Esophagus muscularis mucosa (tissue), 4 donors: ENCODE results near the gene MBD6. TPM values are rescaled to one million over a fixed set of nuclear protein-coding genes. Genes with fewer than 3 reads are reported as not detected.
"Not testable (repeated sequence)": the region's sequence is repeated elsewhere in the genome, so short reads cannot be mapped to it uniquely, and the experiment has no call there.

ENCODE experiments used
- DNase-seq: peaks from one replicate; pipeline ENCODE4 v3.0.0-alpha.2; 2017; ENCODE audit errors: extremely low spot score
- H3K27ac ChIP-seq, 4 donors: fragments of 200-600 bp; sonication (generic); replicated peaks in 1 of 4; 1 replicate in 3 of 4; 2 replicates in 1 of 4; pipeline ENCODE4 v1.5.1; 2016 to 2019; ENCODE audit warnings: mild to moderate bottlenecking in 1 of 4
- H3K27me3 ChIP-seq, 4 donors: fragments of 200-600 bp; sonication (generic); one replicate each; pipeline versions ENCODE4 v1.5.1 to v1.6.0; 2016 to 2019
- H3K36me3 ChIP-seq, 4 donors: fragments of 200-600 bp; sonication (generic); one replicate each; pipeline ENCODE4 v1.5.1; 2016 to 2019
- H3K4me1 ChIP-seq, 4 donors: fragments of 200-600 bp; sonication (generic); one replicate each; pipeline ENCODE4 v1.5.1; 2016 to 2019
- H3K4me3 ChIP-seq, 4 donors: fragments of 200-600 bp; sonication (generic); 1 replicate in 2 of 4; 2 replicates in 2 of 4; pipeline ENCODE4 v1.5.1; 2016 to 2019; ENCODE audit warnings: mild to moderate bottlenecking in 4 of 4, moderate library complexity in 1 of 4
- H3K9me3 ChIP-seq, 4 donors: fragments of 200-600 bp; sonication (generic); 1 replicate in 3 of 4; 2 replicates in 1 of 4; pipeline ENCODE4 v1.5.1; 2016 to 2019
- CTCF ChIP-seq, 3 experiments: fragments of 200-600 bp in 2 of 3; fragments of 450-650 bp in 1 of 3; sonication (generic) in 2 of 3; IDR thresholded peaks; one replicate each; pipeline ENCODE4 v1.5.1; 2017 to 2019; ENCODE audit warnings: antibody characterized with exemption in 3 of 3, mild to moderate bottlenecking in 2 of 3, moderate library complexity in 1 of 3
- EP300 ChIP-seq: sonication (generic); formaldehyde crosslinking; IDR thresholded peaks from one replicate; pipeline ENCODE4 v1.6.1; 2017; ENCODE audit warnings: antibody characterized with exemption
- POLR2A ChIP-seq: fragments of 450-650 bp; IDR thresholded peaks from one replicate; pipeline ENCODE4 v1.6.1; 2017; ENCODE audit warnings: antibody characterized with exemption, moderate library complexity, mild to moderate bottlenecking, low read depth
- POLR2AphosphoS5 ChIP-seq, 2 donors: sonication (generic); formaldehyde crosslinking; IDR thresholded peaks; one replicate each; pipeline ENCODE4 v1.6.1; 2017; ENCODE audit warnings: antibody characterized with exemption in 2 of 2
- WGBS: methylation state at CpG from one replicate; pipeline ENCODE4 v1.1.5; 2018; 5-methylcytosine and 5-hydroxymethylcytosine counted together
- intact Hi-C: fragments of 100-400 bp; cut with DNase I; formaldehyde crosslinking; loops from one replicate; pipeline ENCODE4 v1.15.1; 2023
- total RNA-seq, 4 donors: library from RNA; depleted of rRNA; stranded (reverse); fragments of >200 nt; gene quantifications; one replicate each; pipeline versions ENCODE4 v1.1.0 to v1.2.1, GENCODE V29; 2016

MBD6 gene
- total RNA-seq, 4 donors from 2014 or later: 13.8 to 19.9 (median 16.9) TPM

DNA sequence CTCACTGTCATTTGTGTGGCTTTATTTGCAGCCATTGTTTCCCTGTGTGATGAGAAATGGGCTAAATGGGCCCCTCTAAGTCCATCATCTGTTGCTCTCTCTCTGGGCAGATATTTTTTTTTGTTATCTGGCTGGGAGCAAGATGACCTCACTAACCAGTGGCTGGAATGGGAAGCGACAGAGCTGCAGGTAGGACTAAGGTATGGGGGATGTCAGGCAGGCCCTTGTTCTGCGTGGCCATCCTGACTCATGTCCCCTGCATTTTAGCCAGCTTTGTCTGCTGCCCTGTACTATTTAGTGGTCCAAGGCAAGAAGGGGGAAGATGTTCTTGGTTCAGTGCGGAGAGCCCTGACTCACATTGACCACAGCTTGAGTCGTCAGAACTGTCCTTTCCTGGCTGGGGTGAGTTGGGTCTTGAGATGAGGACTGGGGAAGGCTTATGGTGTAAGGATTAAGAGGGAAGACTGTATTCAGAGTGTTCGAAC is 33.4 kb upstream of the MBD6 start:
- Histone ChIP-seq H3K36me3 (peaks cover 28 to 45% (median 41%) of the 10 kb centered on the region in 4 donors), H3K27ac (peak overlapping the region in 2 of 4 donors; percentile 79 to 86), H3K27me3 (no peaks in the 10 kb centered on the region), H3K4me3 (peak overlapping the region; percentile 71 to 96 (median 92)), H3K4me1 (peaks cover 15 to 20% (median 17%) of the 10 kb centered on the region in 4 donors), H3K9me3 (no peaks in the 10 kb centered on the region)
- intact Hi-C loops: no loop called here
- no peak for DNase-seq
- no peak for TF ChIP-seq CTCF (IDR thresholded peaks at IDR 0.05)
- no peak for TF ChIP-seq EP300
- TF ChIP-seq POLR2AphosphoS5 (IDR thresholded peaks at IDR 0.05): no peak
- 83% methylated on average over 3 of the region's 5 CpGs for WGBS

GRCh38 chr12:57490126-57490525 is 32.5 kb upstream of the MBD6 start:
- H3K36me3 ChIP-seq: peaks cover 29 to 47% (median 45%) of the 10 kb centered on the region in 4 donors
- intact Hi-C loops: no loop called here
- H3K27ac ChIP-seq: no peak overlapping the region
- peaks cover 15 to 20% (median 17%) of the 10 kb centered on the region in 4 donors for H3K4me1 ChIP-seq
- TF ChIP-seq POLR2AphosphoS5 (IDR thresholded peaks at IDR 0.05): no peak
- no peak for TF ChIP-seq EP300
- TF ChIP-seq POLR2A: no peak
- TF ChIP-seq CTCF (IDR thresholded peaks at IDR 0.05): no peak
- H3K27me3 ChIP-seq: no peaks in the 10 kb centered on the region
- no peak overlapping the region for H3K4me3 ChIP-seq
- H3K9me3 ChIP-seq: no peaks in the 10 kb centered on the region
- WGBS: 100% methylated on average over 4 of the region's 4 CpGs
- no peak for DNase-seq

DNA sequence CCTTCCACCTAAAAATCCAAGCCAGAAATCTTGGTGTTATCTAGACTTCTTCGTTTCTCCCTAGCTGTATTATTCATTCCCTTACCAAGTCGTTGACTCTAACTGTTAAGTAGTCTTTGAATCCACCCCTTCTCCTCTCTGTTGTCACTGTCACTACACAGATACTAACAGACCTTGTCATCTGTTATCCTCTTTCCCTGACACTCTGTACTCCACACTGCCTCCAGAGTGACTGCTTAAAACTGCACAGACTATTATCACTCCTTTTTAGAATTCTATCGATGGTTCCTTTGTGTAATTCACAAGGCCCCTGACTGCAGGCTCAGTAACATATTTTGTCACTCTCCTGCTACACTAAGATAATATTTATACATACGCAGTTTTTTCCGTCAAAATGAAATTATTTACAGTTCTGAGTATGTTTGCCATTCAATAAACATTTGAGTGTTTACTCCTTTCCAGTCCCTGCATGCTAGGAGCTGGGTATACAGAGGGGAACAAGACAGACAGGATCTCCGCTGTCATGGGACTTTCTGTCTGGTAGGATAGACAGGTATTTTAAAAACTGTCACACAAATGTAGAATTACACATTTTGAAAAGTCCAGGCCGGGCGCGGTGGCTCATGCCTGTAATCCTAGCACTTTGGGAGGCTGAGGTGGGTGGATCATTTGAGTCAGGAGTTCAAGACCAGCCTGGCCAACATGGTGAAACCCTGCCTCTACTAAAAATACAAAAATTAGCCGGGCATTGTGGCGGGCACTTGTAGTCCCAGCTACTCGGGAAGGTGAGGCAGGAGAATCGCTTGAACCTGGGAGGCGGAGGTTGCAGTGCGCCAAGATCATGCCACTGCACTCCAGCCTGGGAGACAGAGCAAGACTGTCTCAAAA is 31.0 kb upstream of the MBD6 start:
- intact Hi-C loops: no loop called here
- no peaks in the 10 kb centered on the region for H3K27me3 ChIP-seq
- 92% methylated on average over 15 of the region's 15 CpGs for WGBS
- TF ChIP-seq POLR2A (no peak), CTCF (IDR thresholded peaks at IDR 0.05) (no peak), EP300 (no peak), POLR2AphosphoS5 (IDR thresholded peaks at IDR 0.05) (no peak)
- no peaks in the 10 kb centered on the region for H3K9me3 ChIP-seq
- DNase-seq: no peak
- peaks cover 15 to 20% (median 17%) of the 10 kb centered on the region in 4 donors for H3K4me1 ChIP-seq
- H3K27ac ChIP-seq: no peak overlapping the region
- H3K4me3 ChIP-seq: no peak overlapping the region
- H3K36me3 ChIP-seq: peaks cover 29 to 63% (median 58%) of the 10 kb centered on the region in 4 donors

DNA sequence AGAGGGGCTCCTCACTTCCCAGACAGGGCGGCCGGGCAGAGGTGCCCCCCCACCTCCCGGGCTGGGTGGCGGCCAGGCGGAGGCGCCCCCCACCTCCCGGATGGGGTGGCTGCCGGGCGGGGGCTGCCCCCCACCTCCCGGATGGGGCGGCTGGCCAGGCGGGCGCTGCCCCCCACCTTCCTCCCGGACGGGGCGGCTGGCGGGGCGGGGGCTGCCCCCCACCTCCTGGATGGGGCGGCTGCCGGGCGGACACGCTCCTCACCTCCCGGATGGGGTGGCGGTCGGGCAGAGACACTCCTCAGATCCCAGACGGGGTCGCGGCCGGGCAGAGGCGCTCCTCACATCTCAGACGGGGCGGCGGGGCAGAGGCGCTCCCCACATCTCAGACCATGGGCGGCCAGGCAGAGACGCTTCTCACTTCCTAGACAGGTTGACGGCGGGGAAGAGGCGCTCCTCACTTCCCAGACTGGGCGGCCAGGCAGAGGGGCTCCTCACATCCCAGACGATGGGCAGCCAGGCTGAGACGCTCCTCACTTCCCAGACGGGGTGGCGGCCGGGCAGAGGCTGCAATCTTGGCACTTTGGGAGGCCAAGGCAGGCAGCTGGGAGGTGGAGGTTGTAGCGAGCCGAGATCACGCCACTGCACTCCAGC is 27.4 kb upstream of the MBD6 start:
- H3K27ac ChIP-seq, intact Hi-C loops, DNase-seq, H3K9me3 ChIP-seq, H3K27me3 ChIP-seq, H3K4me1 ChIP-seq, H3K4me3 ChIP-seq: not testable (repeated sequence)
- H3K36me3 ChIP-seq: peaks cover 43 to 87% (median 75%) of the 10 kb centered on the region in 4 donors
- WGBS: 93% methylated on average over 3 of the region's 48 CpGs

DNA sequence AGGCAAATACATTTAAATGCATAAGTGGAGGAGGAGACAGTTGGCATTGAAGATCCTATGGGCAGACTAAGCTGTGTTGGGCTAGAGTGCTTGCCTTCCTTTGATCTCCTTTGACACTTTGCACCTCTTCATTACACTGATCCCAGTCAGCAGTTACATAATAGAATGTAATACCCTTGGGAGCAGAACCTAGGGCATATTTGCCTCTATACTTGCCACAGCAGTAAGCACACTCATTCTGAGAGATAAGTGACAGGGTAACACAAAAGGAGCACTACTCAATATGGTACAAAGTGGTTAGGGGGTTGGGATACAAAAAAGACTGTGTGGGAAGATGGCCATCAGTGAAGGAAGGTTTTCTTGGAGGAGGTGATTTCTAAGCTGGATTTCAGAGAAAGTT is 25.8 kb upstream of the MBD6 start:
- DNase-seq: no peak
- Histone ChIP-seq H3K4me1 (no peaks in the 10 kb centered on the region), H3K27me3 (no peaks in the 10 kb centered on the region), H3K27ac (no peak overlapping the region), H3K9me3 (no peaks in the 10 kb centered on the region), H3K4me3 (no peak overlapping the region), H3K36me3 (peaks cover 40 to 87% (median 75%) of the 10 kb centered on the region in 4 donors)
- intact Hi-C loops: no loop called here
- TF ChIP-seq POLR2AphosphoS5 (IDR thresholded peaks at IDR 0.05) (no peak), POLR2A (no peak), EP300 (no peak), CTCF (IDR thresholded peaks at IDR 0.05) (no peak)
